ENCODE results near the gene ATP11A.

The ATP11A gene

DNA sequence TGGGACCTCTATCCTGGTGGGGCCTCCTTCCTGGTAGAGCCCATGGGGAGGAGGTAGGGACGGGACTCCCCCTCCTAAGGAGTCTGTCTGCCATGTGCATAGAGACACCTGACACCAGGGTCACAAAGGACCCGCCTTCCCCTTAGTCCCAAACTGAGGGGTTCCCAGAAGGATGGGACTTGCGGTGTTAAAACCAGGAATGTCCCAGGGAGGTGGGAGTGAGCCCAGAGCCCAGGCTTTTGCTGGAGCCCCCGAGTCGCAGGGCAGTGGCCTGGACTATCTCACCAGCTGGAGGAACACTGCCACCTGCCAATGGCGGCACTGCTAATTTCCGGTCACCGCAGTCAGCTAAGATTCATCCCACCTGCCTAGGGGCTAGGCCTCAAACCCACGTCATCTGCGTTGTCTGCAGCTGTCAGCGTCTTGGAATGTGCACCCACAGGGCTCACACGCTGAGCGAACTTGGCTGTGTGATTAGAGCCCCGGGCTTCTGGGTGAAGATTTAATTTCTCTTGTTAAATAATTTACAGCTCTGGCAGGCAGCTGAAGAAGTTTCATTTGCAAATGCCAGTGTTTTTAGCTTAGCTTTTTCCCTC, 31.9 kb upstream of the ATP11A start:
- no peak for TF ChIP-seq GATA3 (IDR thresholded peaks at IDR 0.05; ENCODE audit: low read depth, low read length)
- TF ChIP-seq GATA2 (IDR thresholded peaks at IDR 0.05; ENCODE audit: low read depth, low read length): no peak

DNA sequence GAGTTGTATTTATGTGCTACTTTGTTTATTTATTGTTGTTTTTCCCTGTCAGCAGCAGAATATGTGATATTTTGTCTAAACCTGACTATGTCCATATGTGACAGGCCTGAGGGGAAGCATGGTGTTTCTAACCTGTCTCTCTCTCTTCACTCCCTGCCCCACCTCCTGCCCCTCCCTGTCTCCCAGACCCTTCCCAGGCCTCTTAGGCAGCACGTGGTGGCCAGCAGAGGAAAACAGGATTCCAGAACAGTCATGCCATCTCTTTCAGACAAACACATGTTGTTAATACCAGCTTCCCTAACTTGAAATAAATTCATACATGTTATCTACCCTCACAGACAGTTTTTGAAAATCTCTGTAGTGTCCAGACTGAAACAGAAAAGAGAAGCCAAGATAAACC, 31.0 kb upstream of the ATP11A start:
- TF ChIP-seq GATA2 (IDR thresholded peaks at IDR 0.05; ENCODE audit: low read depth, low read length) (no peak), GATA3 (IDR thresholded peaks at IDR 0.05; ENCODE audit: low read depth, low read length) (no peak)

DNA sequence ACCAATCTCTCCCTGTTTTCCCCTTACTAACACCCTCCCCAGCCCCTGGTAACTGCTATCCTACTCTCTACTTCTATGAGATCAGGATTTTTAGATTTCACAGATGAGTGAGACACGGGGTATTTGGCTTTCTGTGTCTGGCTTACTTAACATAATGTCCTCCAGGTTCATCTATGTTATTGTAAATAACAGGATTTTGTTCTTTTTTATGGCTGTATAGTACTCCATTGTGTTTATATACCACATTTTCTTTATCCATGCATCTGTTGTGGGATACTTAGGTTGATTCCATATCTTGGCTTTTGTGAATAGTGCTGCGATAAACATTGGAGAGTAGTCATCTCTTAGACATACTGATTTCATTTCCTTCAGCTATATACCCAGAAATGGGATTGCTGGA, 28.5 kb upstream of the ATP11A start:
- TF ChIP-seq GATA2 (IDR thresholded peaks at IDR 0.05; ENCODE audit: low read depth, low read length) (no peak), GATA3 (IDR thresholded peaks at IDR 0.05; ENCODE audit: low read depth, low read length) (no peak)

DNA sequence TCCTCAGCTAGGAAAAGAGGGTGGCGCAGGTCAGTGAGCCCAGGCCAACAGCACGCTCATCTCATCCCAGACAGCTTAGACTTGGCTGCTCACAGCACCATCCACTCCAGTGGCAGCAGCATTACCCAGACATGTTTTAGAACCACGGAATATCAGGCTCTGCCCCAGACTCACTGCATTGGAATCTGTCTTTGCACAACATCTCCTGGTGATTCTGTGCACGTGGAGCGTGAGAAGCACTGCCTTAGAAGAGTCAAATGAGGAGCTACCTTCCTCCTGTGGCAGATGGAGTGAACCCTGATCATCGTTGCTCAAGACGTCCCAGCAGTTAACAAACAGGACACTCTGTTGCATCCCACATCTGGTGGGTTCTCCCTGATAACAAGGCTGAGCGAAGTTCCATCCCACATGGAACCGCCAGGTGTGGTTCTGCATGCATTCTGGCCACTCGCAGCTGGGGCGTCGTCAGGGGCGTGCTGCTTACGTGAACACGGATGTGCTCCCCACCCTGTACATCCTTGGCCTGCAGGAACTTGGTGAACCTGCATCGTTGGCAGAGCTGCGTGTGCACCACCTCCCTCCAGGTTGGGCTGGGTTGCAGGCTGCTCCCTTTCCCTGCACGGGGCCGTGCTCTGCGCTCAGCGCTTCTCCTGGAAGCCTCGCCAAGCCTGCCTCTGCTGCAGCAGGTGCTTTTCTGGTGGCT, 25.2 kb upstream of the ATP11A start:
- TF ChIP-seq GATA2 (IDR thresholded peaks at IDR 0.05; ENCODE audit: low read depth, low read length) (no peak), GATA3 (IDR thresholded peaks at IDR 0.05; ENCODE audit: low read depth, low read length) (no peak)

DNA sequence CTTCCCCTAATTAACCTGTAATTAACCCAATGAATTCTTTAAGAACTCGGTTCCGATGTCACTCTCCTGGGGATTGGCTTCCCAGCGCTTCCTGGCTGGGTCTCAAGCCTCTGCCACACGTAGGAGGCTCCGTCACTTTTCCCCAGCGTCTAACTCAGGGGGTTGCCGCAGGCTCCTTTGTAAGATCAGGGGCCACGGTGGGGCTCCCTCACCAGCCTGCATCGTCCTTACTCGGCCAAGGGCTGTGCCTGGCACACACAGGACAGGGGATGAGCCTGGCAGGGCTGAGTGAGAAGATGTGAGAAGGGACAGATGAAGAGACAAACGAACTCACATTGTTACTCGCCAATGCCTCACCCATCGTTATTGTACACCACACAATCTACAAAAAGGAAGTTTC, 20.9 kb upstream of the ATP11A start:
- TF ChIP-seq GATA3 (IDR thresholded peaks at IDR 0.05; ENCODE audit: low read depth, low read length) (no peak), GATA2 (IDR thresholded peaks at IDR 0.05; ENCODE audit: low read depth, low read length) (no peak)

DNA sequence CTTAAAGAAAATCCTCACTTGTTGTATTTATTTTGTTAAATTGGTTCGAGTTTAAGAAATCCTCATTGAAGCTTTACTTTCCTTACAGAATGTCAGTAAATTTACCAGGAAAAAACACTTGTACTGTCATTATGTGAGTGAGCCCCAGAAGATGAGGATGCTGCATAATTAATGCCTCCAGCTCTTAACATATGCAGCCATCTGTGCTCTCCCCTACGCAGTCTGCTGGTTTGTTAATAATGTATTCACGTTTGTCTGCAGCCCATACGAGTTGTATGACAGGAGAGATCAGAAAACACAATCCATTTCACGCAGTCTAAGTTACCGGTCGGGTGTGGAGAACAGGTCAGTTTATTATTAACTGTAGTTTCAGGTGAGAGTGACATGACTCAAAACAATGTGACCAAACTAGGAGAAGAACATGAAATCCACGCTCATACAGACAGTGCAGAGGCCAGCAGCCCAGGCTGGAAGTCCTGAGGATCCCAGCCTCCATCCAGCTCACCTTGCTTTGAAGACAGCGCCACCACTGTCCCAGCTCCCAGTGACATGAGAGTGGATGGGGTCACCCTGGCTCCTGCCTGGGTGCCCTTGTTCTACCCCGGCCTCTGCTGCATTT, 19.8 kb upstream of the ATP11A start:
- TF ChIP-seq GATA3 (IDR thresholded peaks at IDR 0.05; ENCODE audit: low read depth, low read length): no peak
- TF ChIP-seq GATA2 (IDR thresholded peaks at IDR 0.05; ENCODE audit: low read depth, low read length): no peak

DNA sequence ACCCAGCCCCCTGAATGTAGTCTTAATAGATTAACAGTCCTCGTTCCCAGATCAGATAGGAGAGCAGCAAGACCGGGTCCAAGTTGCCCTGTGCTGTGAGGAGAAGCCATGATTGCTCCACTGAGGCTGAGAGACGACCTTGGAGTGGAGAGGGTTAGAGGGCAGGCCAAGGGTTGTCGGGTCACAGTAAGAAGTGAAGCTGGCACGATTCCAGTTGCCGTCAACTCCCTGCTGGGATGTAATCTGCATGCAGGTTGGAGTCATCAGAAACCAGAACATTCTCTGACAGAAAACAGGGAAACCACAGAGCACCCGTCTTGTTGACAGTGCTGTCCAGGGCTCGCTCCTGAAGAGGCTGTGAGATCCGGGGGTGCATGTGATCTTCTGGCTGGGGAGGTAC, 19.0 kb upstream of the ATP11A start:
- TF ChIP-seq GATA3 (IDR thresholded peaks at IDR 0.05; ENCODE audit: low read depth, low read length): no peak
- TF ChIP-seq GATA2 (IDR thresholded peaks at IDR 0.05; ENCODE audit: low read depth, low read length): no peak

DNA sequence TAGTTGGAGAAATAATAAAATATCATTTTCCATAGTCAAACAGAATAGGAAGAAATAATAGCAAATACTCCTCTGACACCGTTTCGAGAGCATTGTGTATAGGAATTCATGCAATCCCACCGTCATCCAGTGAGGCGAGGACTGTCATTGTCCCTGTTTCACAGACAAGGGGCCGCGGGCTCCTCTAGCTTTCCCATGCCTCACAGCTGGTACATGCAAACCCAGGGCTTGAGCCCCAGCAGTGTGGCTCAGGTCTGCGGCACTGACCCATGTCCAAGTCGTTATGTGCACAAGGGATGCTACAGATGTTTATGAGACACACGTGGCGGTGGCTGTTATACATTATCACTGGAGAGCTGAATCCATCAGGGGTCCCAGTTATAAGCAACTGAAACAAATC, 18.5 kb upstream of the ATP11A start:
- TF ChIP-seq GATA2 (IDR thresholded peaks at IDR 0.05; ENCODE audit: low read depth, low read length) (no peak), GATA3 (IDR thresholded peaks at IDR 0.05; ENCODE audit: low read depth, low read length) (no peak)

DNA sequence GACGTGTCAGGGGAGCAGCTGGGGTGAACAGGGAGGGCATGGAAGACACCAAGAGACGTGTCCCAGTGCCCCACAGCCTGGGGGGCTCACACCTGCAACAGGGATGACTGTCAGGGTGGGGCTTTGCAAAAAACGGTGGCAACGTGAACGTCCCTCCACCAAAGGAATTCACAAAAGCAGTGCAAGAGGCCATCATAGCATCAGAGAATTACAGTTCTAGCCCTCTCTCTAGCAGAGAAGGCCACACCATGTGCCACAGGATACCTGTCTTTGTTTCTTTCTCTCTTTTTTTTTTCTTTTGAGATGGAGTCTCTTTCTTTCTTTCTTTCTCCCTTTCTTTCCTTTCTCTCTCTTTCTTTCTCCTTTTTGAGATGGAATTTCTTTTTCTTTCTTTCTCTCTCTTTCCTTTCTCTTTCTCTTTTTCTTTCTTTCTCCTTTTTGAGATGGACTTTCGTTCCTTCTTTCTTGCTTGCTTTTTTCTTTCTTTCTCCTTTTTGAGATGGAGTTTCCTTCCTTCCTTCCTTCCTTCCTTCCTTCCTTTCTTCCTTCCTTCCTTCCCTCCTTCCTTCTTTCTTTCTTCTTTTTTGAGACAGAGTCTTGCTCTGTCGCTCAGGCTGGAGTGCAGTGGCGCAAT, 17.1 kb upstream of the ATP11A start:
- TF ChIP-seq GATA3 (IDR thresholded peaks at IDR 0.05; ENCODE audit: low read depth, low read length) (no peak), GATA2 (IDR thresholded peaks at IDR 0.05; ENCODE audit: low read depth, low read length) (no peak)

DNA sequence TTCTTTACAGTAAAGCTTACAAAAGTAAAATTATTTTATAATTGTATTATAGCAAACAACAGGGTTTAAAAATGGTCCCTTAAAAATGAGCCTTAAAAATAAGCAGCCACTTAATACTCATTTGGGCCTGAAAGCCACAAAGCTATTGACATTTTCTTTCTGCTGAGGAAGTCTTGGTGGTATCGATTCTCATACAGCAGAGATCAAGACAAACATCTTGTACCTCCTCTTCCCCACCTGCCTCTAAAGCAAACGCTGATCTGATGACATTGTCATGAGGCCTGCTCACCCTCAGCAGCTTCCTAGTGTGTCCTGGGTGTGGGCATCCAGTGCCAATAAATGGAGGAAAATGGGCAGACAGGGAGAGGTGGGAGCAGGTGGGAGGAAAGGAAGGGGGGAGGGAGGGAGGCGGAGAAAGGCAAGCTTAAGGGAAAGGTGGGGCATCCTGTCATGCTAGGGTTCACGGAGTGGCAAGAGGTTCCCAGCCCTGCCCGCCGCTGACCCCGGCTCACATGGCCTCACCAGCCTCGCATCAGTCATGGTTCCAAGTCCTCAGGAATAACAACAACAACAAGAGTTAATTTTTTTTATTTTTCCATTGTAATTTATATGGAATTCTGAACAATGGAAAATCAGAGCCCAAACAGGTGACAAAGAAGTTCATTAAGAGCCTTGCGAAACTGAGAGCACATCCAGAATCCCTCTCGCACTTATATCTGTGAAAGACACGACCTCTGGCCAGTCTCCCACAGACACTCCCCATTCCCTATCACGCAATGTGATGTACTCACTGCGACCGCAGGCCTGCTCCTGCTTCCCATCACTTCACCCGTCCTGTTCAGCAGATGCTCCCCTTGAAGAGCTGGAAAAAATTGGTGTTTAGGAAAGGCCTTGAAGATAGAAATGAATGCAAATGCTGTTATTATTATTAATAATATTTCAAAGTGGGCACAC, 15.1 kb upstream of the ATP11A start:
- TF ChIP-seq GATA2 (IDR thresholded peaks at IDR 0.05; ENCODE audit: low read depth, low read length) (no peak), GATA3 (IDR thresholded peaks at IDR 0.05; ENCODE audit: low read depth, low read length) (no peak)

DNA sequence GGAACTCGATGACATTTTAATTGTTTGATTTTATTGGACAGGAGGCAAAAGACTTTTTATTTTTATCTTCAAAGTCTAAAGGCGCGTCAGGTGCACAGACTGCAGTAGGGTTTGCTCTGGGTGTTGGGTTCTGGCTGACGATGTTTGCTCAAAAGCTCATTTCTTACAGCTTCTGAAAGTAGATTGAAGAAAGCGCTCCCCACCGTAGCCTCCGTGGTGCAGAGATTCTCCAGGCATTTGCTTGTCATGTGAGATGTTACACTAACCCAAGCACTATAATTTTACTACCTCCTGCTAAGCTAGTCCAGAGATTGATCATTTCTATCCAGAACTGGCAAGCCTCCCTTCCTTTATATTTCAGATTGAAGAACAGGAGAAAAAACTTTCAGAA, 14.5 kb upstream of the ATP11A start:
- no peak for TF ChIP-seq GATA2 (IDR thresholded peaks at IDR 0.05; ENCODE audit: low read depth, low read length)
- no peak for TF ChIP-seq GATA3 (IDR thresholded peaks at IDR 0.05; ENCODE audit: low read depth, low read length)

DNA sequence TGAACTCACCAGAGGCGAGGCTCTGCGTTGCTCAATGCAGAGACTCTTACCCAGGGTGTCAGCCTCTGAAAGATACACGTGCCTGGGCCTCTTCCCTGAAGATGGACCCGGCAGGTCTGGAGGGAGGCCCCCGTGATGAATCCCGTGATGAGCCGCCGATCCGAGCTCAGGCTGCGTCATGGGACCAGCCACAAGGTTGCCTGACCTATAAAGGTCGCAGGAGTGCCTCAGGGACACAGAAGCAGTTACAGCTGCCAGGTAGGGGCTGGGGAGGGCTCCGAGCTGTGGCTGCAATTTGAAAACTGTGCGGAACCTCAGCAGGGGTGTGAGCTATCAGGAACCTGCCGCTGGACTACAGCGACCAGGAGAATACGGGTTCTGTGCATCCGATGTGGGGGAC, 10.5 kb upstream of the ATP11A start:
- no peak for TF ChIP-seq GATA2 (IDR thresholded peaks at IDR 0.05; ENCODE audit: low read depth, low read length)
- no peak for TF ChIP-seq GATA3 (IDR thresholded peaks at IDR 0.05; ENCODE audit: low read depth, low read length)

DNA sequence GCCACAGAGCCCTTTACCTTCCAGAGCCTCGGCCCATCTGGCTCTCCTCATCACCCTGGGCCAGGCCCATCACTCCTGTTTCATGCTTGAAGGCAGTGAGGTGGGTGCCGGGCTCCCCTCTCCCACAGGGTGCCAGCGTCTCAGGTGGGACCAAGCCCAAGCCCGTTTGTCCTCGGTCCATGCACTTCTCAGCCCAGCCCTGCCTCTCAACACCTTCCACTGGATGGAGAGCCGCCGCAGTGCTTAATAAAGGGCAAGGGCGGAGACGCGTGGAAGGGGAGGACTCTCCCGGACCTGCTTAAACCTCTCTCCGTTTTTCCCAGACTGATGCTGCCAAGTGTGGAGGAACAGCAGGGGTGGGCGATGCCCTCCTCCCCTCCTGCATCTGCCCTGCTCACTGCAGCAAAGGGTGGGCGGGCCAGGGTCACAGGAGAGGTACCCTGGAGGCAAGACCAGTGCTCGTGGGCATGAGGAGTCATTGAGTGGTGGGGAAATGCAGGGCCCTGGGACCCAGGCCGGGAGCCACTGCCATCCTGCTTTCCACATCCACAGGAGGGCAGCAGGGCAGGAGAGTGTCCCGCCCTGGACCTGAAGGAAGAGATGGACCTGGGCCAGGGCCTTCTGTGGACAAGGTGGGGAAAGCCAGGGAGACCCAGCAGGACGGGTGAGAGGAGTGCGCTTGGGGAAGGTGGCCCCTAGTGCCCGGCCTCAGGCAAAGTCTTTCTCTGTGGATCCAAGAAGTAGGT, 9.7 kb upstream of the ATP11A start:
- TF ChIP-seq GATA3 (IDR thresholded peaks at IDR 0.05; ENCODE audit: low read depth, low read length): no peak
- TF ChIP-seq GATA2 (IDR thresholded peaks at IDR 0.05; ENCODE audit: low read depth, low read length): no peak
